GM21825 (cell line): ENCODE measurements around the gene PKD1L1.
"Not testable (repeated sequence)": the region's sequence is repeated elsewhere in the genome, so short reads cannot be mapped to it uniquely, and the experiment has no call there.

ENCODE experiments used
- ATAC-seq: cut with Tn5 transposase; IDR thresholded peaks from one replicate; pipeline ENCODE4 v1.9.1; 2021; ENCODE audit warnings: mild to moderate bottlenecking, moderate library complexity; ENCODE audit not compliant: unreplicated experiment

PKD1L1 gene

DNA sequence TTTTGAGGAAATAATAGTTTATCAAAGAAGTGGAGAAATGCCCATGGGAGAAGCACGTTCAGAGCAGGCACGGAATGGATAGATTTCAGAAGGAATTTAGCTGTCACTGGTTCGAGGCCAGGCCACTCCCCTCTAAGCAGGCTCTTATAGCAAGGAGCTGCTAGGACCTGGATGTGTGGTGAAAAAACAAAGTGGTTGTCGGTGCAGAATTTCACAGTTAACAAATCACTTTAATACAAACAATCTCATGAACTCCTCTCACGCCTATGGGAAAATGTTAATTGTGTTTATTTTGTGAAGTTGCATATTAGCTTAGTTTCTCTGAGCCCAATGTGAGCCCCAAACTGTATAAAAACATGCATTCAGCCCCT, 176.3 kb downstream of the PKD1L1 start:
- no peak for ATAC-seq

DNA sequence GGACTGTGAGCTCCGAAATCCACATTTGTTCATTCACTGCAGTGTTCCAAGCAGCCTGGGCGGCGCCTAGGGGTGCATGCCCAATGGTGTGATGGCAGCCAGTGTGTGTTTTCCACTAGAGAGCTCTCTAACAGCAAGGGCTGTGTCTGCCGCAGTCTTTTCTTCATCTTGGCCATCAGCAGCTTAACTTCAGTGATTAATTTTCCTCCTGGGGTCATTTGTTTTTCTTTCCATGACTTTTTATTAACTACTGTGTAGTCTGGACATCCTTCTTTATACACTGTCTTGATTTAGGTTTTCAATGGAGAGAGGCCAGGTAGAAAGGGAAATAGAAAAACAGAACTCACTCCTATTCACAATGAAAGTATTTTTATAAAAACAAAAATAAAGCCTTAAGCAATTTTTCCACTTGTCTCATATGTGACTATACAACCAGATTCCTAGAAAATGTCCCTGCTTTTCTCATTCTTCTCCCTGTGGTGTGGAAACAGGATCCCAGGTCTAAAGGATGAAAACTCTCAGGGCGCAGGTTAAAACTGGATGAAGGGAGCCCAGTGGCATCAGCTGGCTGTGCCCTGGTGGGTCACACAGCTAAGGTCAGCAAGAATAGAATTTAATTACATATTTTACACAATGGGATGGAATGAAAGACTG, 176.8 kb downstream of the PKD1L1 start:
- no peak for ATAC-seq

DNA sequence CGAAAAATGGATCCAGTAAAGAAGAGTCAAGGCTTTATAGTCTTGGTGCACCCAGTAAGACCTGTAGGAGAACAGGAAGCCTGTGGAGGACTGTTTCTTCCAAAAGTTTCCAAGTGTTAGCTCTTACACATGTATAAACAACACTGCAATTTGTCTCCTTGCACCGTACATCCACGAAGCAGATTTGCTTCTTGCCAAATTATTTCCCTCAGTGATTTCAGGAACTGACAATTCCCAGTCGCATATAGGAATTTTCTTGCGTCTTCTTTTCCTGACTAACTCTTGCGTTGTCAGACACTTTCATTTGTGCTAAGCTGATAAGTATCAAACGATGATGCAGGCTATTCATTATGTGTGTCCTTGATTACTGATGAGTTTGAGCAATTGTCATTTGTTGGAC, 182.1 kb downstream of the PKD1L1 start:
- no peak for ATAC-seq

DNA sequence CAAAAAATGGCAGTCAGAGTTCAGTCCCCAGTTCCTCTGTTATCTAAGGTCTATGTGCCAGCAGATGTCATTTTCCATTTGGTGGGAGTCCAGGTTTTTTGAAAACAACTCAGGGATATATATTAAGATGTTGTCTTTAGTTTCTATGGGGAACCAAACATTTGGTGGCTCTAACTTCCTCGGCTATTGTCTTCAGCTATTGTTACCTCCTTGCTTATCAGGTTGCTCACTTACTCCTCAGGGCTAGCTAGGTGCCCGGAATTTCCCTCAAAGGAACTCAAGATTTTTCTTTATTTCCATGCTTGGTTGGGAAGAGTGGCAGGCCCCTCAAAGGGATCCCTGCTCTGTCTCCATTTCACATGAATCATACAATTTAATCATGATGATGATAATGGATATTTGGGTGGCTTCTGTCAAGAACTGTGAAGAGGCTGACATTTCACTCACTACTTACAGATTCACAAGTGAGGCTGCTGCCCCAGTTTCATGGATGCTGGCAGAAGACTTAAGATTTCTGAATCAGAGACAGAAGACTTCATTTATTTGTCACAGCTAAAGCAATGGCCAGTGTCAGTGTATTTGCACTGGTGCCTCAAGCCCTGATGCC, 182.8 kb downstream of the PKD1L1 start:
- no peak for ATAC-seq

DNA sequence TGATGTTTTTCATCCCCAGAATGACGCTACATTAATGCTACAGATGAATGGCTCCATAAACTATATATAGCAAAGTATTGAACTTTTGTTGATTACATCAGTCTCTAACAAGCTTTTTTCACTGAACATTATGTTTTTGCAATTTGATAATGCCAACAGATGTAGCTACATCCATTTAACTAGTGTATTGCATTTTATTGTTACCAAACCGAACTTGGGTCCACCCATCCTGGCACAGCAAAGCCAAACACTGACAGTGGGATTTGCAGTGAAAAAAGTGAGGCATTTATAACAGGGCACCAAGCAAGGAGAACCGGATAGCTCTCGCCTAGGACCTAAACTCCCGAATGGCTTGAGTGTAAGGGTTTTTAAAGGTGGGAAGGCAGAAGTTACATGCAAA, 183.5 kb downstream of the PKD1L1 start:
- ATAC-seq: no peak

DNA sequence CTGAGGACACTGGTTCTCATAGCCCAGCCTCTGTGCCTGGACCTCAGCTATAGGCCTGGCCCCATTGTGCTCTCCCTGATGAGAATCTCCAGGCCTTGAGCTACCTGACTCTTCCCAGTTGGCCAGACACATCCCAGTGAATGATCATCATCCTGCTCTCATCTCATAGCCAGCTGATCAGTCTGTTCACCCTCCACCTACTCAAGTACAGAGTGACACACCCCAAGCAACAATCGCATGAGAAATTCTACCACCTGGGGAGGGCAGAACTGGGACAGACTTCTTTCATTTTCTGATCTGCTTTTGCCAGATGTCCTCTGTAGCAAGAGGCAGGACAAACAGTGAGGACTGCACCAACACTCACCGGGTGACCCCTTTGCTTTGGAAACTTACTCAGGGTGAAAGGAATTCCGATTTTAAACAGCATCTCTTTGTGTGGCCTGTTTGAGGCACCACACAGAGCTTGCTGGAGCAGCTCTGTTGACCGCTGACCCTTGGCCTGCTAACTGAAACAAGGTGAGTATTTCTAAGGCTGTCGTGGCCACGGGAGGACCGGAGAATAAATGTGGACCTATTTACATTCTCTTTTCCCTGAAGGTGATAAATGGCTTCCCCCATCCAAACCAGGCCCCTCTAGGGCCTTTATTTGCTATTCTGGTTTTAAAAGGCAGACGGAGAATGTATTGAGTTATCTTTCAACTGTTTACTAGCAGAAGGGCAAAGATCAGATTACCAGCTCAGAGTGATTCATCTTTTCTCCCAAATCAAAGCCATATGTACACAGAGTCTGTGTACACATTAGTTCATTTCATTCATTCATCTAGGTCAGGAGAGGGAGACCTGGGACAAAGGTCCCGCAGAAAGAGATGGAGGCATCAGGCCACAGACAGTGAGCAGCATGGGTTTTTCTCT, 184.9 kb downstream of the PKD1L1 start:
- ATAC-seq: no peak

DNA sequence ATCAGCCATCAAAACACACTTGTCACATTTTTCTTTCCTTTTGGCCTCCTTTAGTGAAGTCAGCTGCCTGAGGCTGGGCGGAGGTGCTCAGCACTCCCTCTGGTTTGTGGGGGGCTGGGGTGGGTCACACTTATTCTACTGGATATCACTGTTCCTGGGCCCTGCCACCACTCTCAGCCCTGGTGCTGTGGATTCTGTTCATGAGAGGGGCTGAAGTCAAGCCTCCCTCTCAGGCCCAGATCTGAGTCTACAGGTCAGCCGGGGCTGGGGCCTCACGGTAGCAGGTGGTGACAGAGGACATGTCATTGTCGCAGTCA, 185.6 kb downstream of the PKD1L1 start:
- ATAC-seq: no peak

DNA sequence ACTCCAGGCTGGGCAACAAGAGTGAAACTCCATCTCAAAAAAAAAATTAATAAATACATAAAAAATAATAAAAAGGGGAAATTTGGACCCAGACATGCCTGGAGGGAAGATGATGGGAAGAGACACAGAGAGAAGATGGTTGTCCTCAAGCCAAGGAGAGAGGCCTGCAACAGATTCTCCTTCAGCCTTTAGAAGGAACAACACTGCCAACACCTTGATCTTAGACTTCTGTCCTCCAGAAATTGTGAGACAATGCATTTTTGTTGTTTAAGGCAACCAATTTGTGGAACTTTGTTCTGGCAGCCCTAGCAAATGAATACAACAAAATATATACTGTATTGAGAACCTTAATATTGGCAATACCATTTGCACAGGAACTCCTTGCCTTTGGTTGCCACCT, 186.1 kb downstream of the PKD1L1 start:
- no peak for ATAC-seq

DNA sequence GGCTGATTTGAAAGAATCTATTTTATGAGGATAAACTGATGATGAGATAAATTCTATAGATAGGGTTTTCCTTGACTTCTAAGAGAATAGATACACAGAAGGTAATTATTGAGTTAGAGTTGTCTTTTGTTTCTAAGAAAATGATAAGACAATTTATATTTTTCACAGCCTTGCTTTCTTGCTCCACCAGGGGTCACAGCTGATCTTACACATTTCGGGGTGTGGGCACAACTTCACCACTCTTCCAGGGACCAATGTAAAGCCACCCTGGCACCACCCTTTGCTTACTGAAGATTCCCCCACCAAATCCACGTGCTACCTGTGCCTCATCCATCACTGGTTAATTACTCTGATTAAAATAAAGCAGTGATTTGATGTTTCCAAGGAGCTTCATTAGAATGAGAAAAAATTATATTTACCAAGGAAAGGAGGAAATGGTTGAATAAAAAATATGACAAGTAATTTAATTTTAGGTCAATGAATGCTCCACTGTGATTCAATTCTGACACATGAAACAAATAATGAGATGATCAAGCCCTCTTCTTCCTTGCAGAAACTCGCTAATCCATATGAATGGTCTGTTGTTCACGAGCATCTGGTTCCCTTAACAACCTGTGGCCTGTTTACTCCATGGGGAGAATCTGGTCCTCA, 189.1 kb downstream of the PKD1L1 start:
- ATAC-seq: no peak

DNA sequence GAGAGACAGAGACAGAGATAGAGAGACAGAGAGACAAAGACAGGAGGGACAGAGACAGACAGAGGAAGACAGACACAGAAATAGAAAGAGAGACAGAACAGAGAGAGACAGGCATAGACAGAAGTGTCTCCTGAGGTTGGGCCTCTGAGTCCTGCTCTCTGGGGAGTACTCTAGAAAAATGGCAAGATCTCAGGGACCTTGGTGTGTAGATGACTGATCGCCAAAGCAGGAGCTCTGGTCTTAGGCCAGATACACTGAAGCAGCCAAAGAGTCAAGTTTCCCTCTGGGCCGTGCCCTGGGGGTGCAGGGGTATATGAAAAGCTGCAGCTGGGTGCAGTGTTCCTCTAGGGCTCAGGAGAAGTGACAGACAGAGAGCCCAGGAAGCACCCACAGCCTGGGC, 189.7 kb downstream of the PKD1L1 start:
- no peak for ATAC-seq

DNA sequence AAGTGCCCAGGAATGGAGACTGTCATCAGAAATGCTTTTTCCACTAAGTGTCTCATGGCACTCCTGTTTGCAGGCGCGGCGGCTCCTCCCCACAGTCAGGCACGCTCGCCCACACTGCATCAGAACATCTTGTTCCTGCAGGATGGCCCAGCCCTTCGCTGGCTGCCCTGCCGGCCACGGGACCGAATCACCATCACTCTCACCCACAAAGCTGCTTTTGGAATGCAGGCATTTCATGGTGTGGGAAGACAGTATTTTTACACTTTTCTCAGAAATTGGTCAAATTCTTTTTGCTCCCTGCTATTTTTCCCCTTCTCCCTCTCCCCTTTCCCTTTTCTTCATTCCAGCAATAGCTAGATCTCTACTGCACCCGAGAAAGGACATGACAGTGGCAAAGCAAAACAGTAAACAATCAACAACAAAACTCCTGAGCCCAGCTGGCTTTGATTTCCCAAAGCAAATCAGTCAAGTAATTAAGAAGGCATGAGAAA, 190.3 kb downstream of the PKD1L1 start:
- ATAC-seq: no peak

DNA sequence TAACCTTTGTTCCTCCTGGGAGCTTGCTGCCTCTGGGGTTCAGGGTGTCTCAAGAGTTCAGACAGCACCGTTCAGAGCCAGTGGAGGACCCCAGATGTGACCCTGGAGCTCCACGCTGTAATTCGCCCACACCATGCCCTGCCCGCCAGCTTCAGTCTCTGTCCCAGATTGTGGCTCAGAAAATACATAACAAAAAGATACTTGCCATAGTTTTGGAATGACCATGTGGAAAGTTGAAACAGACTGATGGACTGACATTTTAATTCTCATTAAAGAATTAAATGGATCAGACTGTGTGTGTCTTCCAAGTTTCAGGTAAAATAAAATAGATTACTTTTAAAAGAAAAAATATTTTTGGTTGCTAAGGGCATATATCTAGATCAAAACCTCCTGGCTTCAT, 191.6 kb downstream of the PKD1L1 start:
- ATAC-seq: no peak

DNA sequence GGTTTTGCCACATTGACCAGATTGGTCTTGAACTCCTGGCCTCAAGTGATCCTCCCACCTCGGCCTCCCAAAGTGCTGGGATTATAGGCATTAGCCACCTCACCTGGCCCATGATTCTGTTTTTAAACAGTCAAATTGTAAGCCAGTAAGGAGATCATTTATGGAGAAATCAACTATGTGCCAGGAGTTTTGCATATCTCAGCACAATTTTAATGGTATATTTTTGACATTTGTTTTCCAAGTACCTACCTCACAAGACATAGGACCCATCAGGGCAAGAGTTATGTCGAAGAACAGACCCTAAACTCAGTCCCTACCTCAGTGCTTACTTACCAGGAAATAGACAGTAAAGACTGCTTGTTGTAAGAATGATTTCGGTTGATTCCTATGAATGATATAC, 193.0 kb downstream of the PKD1L1 start:
- no peak for ATAC-seq

DNA sequence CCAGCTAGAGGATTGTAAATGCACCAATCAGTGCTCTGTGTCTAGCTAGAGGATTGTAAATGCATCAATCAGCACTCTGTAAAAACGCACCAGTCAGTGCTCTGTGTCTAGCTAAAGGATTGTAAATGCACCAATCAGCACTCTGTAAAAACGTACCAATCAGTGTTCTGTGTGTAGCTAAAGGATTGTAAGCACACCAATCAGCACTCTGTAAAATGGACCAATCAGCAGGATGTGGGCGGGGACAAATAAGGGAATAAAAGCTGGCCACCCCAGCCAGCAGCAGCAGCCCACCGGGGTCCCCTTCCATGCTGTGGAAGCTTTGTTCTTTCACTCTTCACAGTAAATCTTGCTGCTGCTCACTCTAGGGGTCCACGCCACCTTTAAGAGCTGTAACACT, 196.5 kb downstream of the PKD1L1 start:
- ATAC-seq: not testable (repeated sequence)

DNA sequence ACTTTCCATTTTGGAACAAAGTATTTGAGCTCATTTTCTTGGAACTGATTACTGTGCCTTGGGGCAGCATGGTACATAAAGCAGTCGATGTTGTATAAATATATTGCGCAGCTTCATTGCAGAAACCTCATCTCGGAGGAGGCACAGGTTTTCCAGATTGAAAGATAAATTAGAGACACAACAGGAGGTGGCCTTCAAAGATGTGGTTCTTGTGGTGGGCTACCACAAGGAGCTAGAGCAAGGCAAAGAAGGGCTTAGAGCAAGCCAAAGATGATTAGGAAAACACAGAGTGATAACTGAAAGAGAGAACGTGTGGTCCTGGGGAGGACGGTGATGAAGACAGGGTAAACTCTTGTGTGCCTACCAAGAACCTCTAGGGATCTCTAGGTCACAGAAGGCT, 197.2 kb downstream of the PKD1L1 start:
- no peak for ATAC-seq

DNA sequence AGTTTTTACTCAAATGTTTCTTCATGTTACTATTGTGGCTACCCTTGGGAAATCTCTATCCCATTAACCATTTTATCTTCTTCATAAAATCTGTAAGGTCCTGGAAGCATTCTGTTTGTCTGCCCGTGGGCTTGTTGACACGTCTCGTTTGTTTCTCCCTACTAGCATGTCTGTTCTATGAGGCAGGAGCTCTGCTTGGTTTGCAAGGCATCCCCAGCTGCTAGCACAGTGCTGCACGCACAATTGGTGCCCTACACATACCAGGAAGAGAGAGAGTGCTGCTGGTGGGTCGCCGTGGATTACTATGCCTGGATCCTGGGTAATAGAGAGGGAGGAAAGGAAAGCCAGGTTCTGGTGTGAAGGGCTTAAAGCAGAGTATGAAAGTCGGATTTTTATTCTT, 200.2 kb downstream of the PKD1L1 start:
- ATAC-seq: no peak

DNA sequence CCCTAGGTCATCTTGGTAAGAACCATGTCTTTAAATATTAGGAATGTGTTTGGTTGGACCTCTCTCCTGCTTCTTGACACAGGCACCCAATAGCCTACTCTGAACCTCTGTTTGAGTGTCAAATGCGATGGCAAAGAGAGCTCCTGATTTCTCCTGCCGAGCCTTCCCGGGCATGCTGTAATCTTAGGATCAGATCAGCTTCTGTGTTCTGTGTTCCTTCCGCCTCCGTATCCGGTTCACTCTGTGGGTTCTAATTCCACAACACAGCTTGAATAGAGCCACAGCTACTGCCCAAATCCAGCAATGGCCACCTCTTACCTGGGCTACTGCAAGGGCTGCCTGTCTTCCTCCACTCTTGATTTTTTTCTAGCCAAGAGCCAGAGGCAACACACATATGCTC, 201.1 kb downstream of the PKD1L1 start:
- no peak for ATAC-seq

DNA sequence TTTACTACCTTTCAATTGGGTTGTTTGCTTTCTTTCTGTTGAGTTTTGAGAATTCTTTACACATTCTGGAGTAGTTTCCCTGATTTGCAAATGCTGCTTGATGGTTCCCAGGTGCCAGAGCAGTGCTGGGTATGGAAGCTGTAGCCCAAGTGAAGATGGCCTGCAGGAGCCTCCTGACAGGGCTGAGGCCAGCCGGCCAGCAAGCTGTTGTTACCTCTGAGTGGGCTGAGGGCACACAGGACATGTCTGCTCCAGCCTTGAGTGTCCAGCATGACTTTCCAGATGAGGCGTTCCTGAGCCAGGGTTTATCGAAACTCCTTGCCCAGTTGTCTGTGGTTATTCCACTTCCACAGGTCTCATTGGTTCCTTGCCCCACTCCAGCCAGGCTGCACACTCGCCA, 201.8 kb downstream of the PKD1L1 start:
- ATAC-seq: no peak

DNA sequence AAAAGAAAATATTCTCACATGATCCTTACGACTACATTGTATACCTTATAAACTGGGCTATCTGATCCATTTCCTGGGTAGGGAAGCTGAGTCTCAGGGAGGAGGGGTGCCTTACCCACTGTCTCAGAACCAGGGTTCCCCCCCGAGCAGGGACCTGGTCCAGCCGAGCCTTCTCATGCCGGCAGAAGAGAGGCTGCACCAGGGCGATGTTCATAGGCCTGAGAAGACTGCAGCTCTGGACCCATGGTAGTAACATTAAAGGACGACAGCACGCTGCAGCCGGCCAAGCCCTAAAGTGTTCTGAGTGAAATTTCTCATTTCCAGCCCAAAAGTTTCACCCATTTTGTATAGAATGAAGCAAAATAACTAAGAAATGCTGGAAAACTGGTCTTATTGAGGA, 203.4 kb downstream of the PKD1L1 start:
- ATAC-seq: no peak

DNA sequence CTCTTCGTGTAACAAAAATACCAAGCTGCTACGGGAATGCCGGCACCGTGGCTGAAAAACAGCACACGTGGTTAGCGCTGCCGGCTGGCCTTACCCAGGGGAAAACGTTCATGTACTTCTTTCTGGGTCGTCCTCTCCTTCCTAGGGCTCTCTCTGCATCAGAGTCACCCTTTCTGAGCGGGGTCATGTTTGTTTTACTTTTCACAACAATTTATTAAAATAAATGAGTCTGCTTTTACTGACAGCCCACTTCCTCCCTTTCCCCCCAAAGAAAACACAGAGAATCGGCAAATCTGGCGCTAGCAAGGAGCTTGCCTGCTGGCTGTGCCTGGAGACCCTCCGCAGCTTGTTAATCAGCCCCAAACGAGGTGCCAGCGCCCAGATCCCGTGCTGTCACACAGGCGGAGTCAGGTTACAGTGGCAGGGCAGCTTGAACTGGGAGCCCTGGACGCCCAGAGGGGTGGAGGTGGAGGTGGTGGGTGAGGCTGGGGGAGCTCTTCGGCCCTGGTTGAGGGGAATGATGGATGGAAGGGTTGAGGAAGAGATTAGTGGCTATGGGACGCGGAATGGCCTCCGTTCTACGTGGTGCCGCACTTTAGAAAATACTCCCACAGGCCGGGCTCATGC, 204.2 kb downstream of the PKD1L1 start:
- no peak for ATAC-seq

DNA sequence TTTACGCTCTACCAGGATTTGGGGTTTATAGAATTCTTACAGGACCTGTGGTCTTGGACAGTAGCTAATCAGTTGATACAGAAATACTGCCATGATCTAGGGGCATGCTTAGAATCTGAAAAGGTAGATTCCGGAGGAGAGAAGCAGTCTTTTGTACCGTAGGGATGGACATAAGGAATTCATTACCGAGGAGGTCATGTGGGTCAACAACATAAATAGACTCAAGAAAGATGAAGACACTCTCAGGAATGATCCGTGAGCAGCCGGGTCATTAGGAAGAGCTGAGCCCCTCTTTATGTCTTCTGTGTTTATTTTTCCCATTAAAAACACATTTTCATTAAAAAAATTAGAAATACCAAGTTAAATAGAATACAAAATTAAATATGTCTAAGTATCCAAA, 206.3 kb downstream of the PKD1L1 start:
- ATAC-seq: no peak
